ENCODE data around the gene SLC19A1.

SLC19A1 gene

GRCh38 chr21:45545236-45545570 lies 3.0 kb upstream of the SLC19A1 start:
- DNase-seq (ENCODE audit: low read depth) = no peak

GRCh38 chr21:45544449-45545235 lies 2.4 kb upstream of the SLC19A1 start:
- DNase-seq (ENCODE audit: low read depth) = no peak

- DNase-seq (ENCODE audit: low read depth) = no peak
Measured at GRCh38 chr21:45543710-45544448, 1.6 kb upstream of the SLC19A1 start.

GRCh38 chr21:45543371-45543709 lies 1.1 kb upstream of the SLC19A1 start:
- DNase-seq (ENCODE audit: low read depth) = no peak

GRCh38 chr21:45542667-45543370 lies 579 bp upstream of the SLC19A1 start:
- no peak for DNase-seq (ENCODE audit: low read depth)

GRCh38 chr21:45541221-45542039 lies 810 bp downstream of the SLC19A1 start:
- DNase-seq (ENCODE audit: low read depth) = no peak

GRCh38 chr21:45540601-45540970 lies 1.7 kb downstream of the SLC19A1 start:
- DNase-seq (ENCODE audit: low read depth) = no peak

GRCh38 chr21:45539796-45540600 lies 2.2 kb downstream of the SLC19A1 start:
- DNase-seq (ENCODE audit: low read depth) = no peak

- DNase-seq (ENCODE audit: low read depth) = no peak
Measured at GRCh38 chr21:45539046-45539795, 3.0 kb downstream of the SLC19A1 start.

- no peak for DNase-seq (ENCODE audit: low read depth)
Measured at GRCh38 chr21:45538381-45539045, 3.7 kb downstream of the SLC19A1 start.

GRCh38 chr21:45537746-45538291 lies 4.4 kb downstream of the SLC19A1 start:
- DNase-seq (ENCODE audit: low read depth) = no peak

- no peak for DNase-seq (ENCODE audit: low read depth)
Measured at GRCh38 chr21:45537111-45537745, 5.0 kb downstream of the SLC19A1 start.

GRCh38 chr21:45536301-45537081 lies 5.7 kb downstream of the SLC19A1 start:
- no peak for DNase-seq (ENCODE audit: low read depth)

- no peak for DNase-seq (ENCODE audit: low read depth)
Measured at GRCh38 chr21:45535341-45536081, 6.7 kb downstream of the SLC19A1 start.

GRCh38 chr21:45534636-45535331 lies 7.5 kb downstream of the SLC19A1 start:
- DNase-seq (ENCODE audit: low read depth) = no peak

GRCh38 chr21:45533846-45534635 lies 8.2 kb downstream of the SLC19A1 start:
- DNase-seq (ENCODE audit: low read depth) = no peak

Data from HS-5 (cell line).